HepG2 (cell line): ENCODE results near the gene POLR1D. TPM values are rescaled to one million over a fixed set of nuclear protein-coding genes. Genes with fewer than 3 reads are reported as not detected.

Experiments used
- ATAC-seq: fragments of 200-7000 bp; cut with Tn5 transposase; 3 replicates; pipeline ENCODE4 v1.9.1; 2020; ENCODE audit warnings: mild to moderate bottlenecking, moderate library complexity
- BruUV-seq: library from RNA; stranded (reverse); fragments of 400-500 nt; replicated peaks from 2 replicates; lab custom pipeline; 2021; lab: Mats Ljungman, UMichigan
- CTCF ChIA-PET: fragments of 300-600 bp; formaldehyde crosslinking; extraction: SDS; loops from one replicate; lab custom pipeline; 2021; ENCODE audit warnings: low total read pairs, inconsistent platforms, low intra/inter-chr PET ratio; lab: Yijun Ruan, JAX
- POLR2A ChIA-PET: fragments of 350-600 bp; sonication (Branson Sonifier 250); formaldehyde crosslinking; loops from one replicate; lab custom pipeline; 2020; ENCODE audit warnings: antibody characterized with exemption, inconsistent platforms; lab: Yijun Ruan, JAX
- DNase-seq: peaks from one replicate; pipeline ENCODE4 v3.0.0-alpha.2; 2015; ENCODE audit warnings: low spot score
- FAIRE-seq: peaks from 3 replicates; lab custom pipeline; 2011; peaks lifted over from hg19 to GRCh38; lab: Jason Lieb, UNC
- H2AFZ ChIP-seq: one replicate; pipeline ENCODE4 v1.6.1; 2011; ENCODE audit warnings: low read length, inconsistent platforms
- H3K27ac ChIP-seq: fragments of 300-600 bp; 3 replicates; pipeline ENCODE4 v1.8.0; 2011; ENCODE audit warnings: mixed run types, mild to moderate bottlenecking, mixed read lengths, low read length, inconsistent platforms; ENCODE audit not compliant: insufficient read depth; ENCODE audit errors: extremely low read length
- H3K27me3 ChIP-seq, 2 experiments: fragments of 200-600 bp in 1 of 2; 2 replicates in 1 of 2; 3 replicates in 1 of 2; pipeline versions ENCODE4 v1.6.0 to v1.8.0; 2011; ENCODE audit warnings: low read length in 2 of 2, mild to moderate bottlenecking in 2 of 2, moderate library complexity in 2 of 2, inconsistent platforms in 1 of 2; ENCODE audit not compliant: insufficient read depth in 2 of 2, control insufficient read depth in 1 of 2
- H3K36me3 ChIP-seq, 2 experiments: fragments of 200-600 bp in 1 of 2; replicated peaks in 1 of 2; 2 replicates in 1 of 2; 3 replicates in 1 of 2; pipeline versions ENCODE4 v1.5.1 to v1.8.0; 2011; ENCODE audit warnings: low read length in 2 of 2, inconsistent platforms in 1 of 2; ENCODE audit not compliant: insufficient read depth in 2 of 2, control insufficient read depth in 1 of 2
- H3K4me1 ChIP-seq: 2 replicates; pipeline ENCODE4 v1.5.1; 2012; ENCODE audit warnings: low read length, inconsistent platforms; ENCODE audit not compliant: insufficient read depth
- H3K4me2 ChIP-seq: 2 replicates; pipeline ENCODE4 v1.6.0; 2011; ENCODE audit warnings: low read depth, low read length, inconsistent platforms
- H3K4me3 ChIP-seq, 3 experiments: fragments of 200-600 bp in 1 of 3; sonication (generic), shearing (Covaris generic) in 1 of 3; replicated peaks in 1 of 3; 2 replicates each; pipeline ENCODE4 v1.5.1; 2011 to 2016; ENCODE audit warnings: low read length in 3 of 3, inconsistent platforms in 2 of 3, low read depth in 2 of 3, mild to moderate bottlenecking in 2 of 3, control low read depth in 1 of 3, mixed read lengths in 1 of 3; ENCODE audit not compliant: insufficient read depth in 1 of 3
- H3K79me2 ChIP-seq: one replicate; pipeline ENCODE4 v1.6.1; 2011; ENCODE audit warnings: low read length, inconsistent platforms; ENCODE audit not compliant: insufficient read depth
- H3K9ac ChIP-seq: 2 replicates; pipeline ENCODE4 v1.6.0; 2011; ENCODE audit warnings: mild to moderate bottlenecking, low read depth, low read length, inconsistent platforms; ENCODE audit not compliant: insufficient read depth
- H3K9me3 ChIP-seq: 2 replicates; pipeline ENCODE4 v1.5.1; 2012; ENCODE audit warnings: mild to moderate bottlenecking, low read length
- H4K20me1 ChIP-seq: 2 replicates; pipeline ENCODE4 v1.6.0; 2011; ENCODE audit warnings: inconsistent platforms, mild to moderate bottlenecking, low read length, moderate library complexity; ENCODE audit not compliant: insufficient read depth
- ETS1 ChIP-seq: sonication (generic); formaldehyde crosslinking; IDR thresholded peaks from 2 replicates; pipeline ENCODE4 v1.4.0; 2020; ENCODE audit warnings: missing genetic modification reagents
- FOXM1 ChIP-seq: sonication (generic); formaldehyde crosslinking; IDR thresholded peaks from 2 replicates; pipeline ENCODE4 v1.5.0; 2020; ENCODE audit warnings: missing genetic modification reagents
- HMGA1 ChIP-seq: sonication (generic); formaldehyde crosslinking; conservative IDR thresholded peaks from 2 replicates; pipeline ENCODE4 v1.4.0; 2020; ENCODE audit warnings: missing genetic modification reagents
- MEIS1 ChIP-seq: sonication (generic); formaldehyde crosslinking; IDR thresholded peaks from 2 replicates; pipeline ENCODE4 v1.9.0; 2021; ENCODE audit warnings: mild to moderate bottlenecking, missing genetic modification reagents, moderate library complexity, borderline replicate concordance
- MYNN ChIP-seq: sonication (generic); formaldehyde crosslinking; IDR thresholded peaks from 2 replicates; pipeline ENCODE4 v1.4.0; 2020; ENCODE audit warnings: mild to moderate bottlenecking, low read depth, missing genetic modification reagents
- NCOA5 ChIP-seq: sonication (generic); formaldehyde crosslinking; IDR thresholded peaks from 2 replicates; pipeline ENCODE4 v1.4.0; 2020; ENCODE audit warnings: missing genetic modification reagents
- RFX3 ChIP-seq: IDR thresholded peaks from 2 replicates; pipeline ENCODE4 v1.6.1; 2016; ENCODE audit warnings: missing biosample characterization, missing genetic modification reagents
- RNF219 ChIP-seq: sonication (generic); formaldehyde crosslinking; IDR thresholded peaks from 2 replicates; pipeline ENCODE4 v1.5.0; 2020; ENCODE audit warnings: mild to moderate bottlenecking, missing genetic modification reagents
- SKIL ChIP-seq: sonication (generic); formaldehyde crosslinking; IDR thresholded peaks from 2 replicates; pipeline ENCODE4 v1.8.0; 2022; ENCODE audit warnings: missing genetic modification reagents, mild to moderate bottlenecking, moderate library complexity, borderline replicate concordance
- ZMYM3 ChIP-seq: sonication (generic); formaldehyde crosslinking; IDR thresholded peaks from 2 replicates; pipeline ENCODE4 v1.5.1; 2020; ENCODE audit warnings: mild to moderate bottlenecking, missing genetic modification reagents
- ZMYM4 ChIP-seq: sonication (generic); formaldehyde crosslinking; IDR thresholded peaks from 2 replicates; pipeline ENCODE4 v1.8.1; 2023; ENCODE audit warnings: mild to moderate bottlenecking, missing genetic modification reagents
- ZNF124 ChIP-seq: sonication (generic); formaldehyde crosslinking; IDR thresholded peaks from 2 replicates; pipeline ENCODE4 v1.4.0; 2020; ENCODE audit warnings: missing genetic modification reagents
- ZNF224 ChIP-seq: sonication (generic); formaldehyde crosslinking; IDR thresholded peaks from 2 replicates; pipeline ENCODE4 v1.5.0; 2020; ENCODE audit warnings: mild to moderate bottlenecking, missing genetic modification reagents
- ZNF275 ChIP-seq: sonication (generic); formaldehyde crosslinking; IDR thresholded peaks from 2 replicates; pipeline ENCODE4 v1.8.0; 2022; ENCODE audit warnings: missing genetic modification reagents, mild to moderate bottlenecking, inconsistent platforms, borderline replicate concordance
- ZNF530 ChIP-seq: sonication (generic); formaldehyde crosslinking; IDR thresholded peaks from 2 replicates; pipeline ENCODE4 v1.5.0; 2020; ENCODE audit warnings: low read depth, mild to moderate bottlenecking, missing genetic modification reagents
- ZNF562 ChIP-seq: sonication (generic); formaldehyde crosslinking; IDR thresholded peaks from 2 replicates; pipeline ENCODE4 v1.8.0; 2022; ENCODE audit warnings: missing genetic modification reagents, borderline replicate concordance
- ZNF768 ChIP-seq: sonication (generic); formaldehyde crosslinking; IDR thresholded peaks from 2 replicates; pipeline ENCODE4 v1.4.0; 2020; ENCODE audit warnings: missing genetic modification reagents
- ZNF879 ChIP-seq: sonication (generic); formaldehyde crosslinking; IDR thresholded peaks from 2 replicates; pipeline ENCODE4 v1.8.1; 2023; ENCODE audit warnings: missing genetic modification reagents
- WGBS: methylation state at CpG from one replicate; pipeline ENCODE4 v1.1.6; 2017; ENCODE audit warnings: low lambda C conversion rate; 5-methylcytosine and 5-hydroxymethylcytosine counted together
- in situ Hi-C: cut with HindIII; loops from 2 replicates; pipeline ENCODE4 v1.10.0; 2017; ENCODE audit warnings: low pct_unique_long_range_greater_than_20kb; ENCODE audit not compliant: extremely low pct_ligation_motif_present
- intact Hi-C: fragments of 100-400 bp; cut with micrococcal nuclease; formaldehyde crosslinking; loops from one replicate; pipeline ENCODE4 v1.10.0; 2022; ENCODE audit not compliant: unreplicated experiment
- polyA plus RNA-seq, 8 experiments: library from polyadenylated mRNA; depleted of rRNA in 3 of 8; stranded (reverse) in 7 of 8; unstranded in 1 of 8; fragments of >200 nt; fragmentation: Illumina TruSeq in 4 of 8; extraction: Trizol in 4 of 8; gene quantifications; 2 replicates each; pipeline versions ENCODE4 v1.2.1 to v1.2.3, GENCODE V29; 2011 to 2016; ENCODE audit warnings: low read depth in 4 of 8, missing spikeins in 1 of 8, mixed read lengths in 1 of 8; ENCODE audit not compliant: insufficient read depth in 1 of 8
- total RNA-seq, 5 experiments: library from RNA; depleted of rRNA; stranded (reverse); fragments of >200 nt; fragmentation: Illumina TruSeq; extraction: Trizol; gene quantifications; 2 replicates each; pipeline ENCODE4 v1.2.3, GENCODE V29; 2016; ENCODE audit warnings: low read depth in 1 of 5

POLR1D gene
- total and polyA plus RNA-seq, 2 of the 13 experiments (the other 11 are each of a cell fraction or from before 2014, with no cell fraction given): 183 to 490 TPM

GRCh38 chr13:27636589-27637288, 15.0 kb downstream of the POLR1D start:
- H3K4me1 ChIP-seq: peaks cover 51% of the 10 kb centered on the region
- no peak overlapping the region for H3K27ac ChIP-seq
- WGBS: 87% methylated on average over 6 of the region's 6 CpGs
- no TSS peak for BruUV-seq
- intact Hi-C loops (no loop called here), in situ Hi-C loops (no loop called here)
- DNase-seq (no peak), ATAC-seq (no peak), FAIRE-seq (no peak)
- POLR2A ChIA-PET: interaction anchor here (1.2 kb wide), 1 partner anchor 16 kb away, joined by 4 read pairs; no protein-coding TSS in a partner anchor
- H3K9me3 ChIP-seq: no peaks in the 10 kb centered on the region
- CTCF ChIA-PET: no interaction called here
- H3K4me2 ChIP-seq: no peak overlapping the region
- H2AFZ ChIP-seq: no peak overlapping the region
- no peaks in the 10 kb centered on the region for H4K20me1 ChIP-seq
- no peak overlapping the region for H3K9ac ChIP-seq
- no peak overlapping the region for H3K4me3 ChIP-seq
- H3K36me3 ChIP-seq: peaks cover 0 to 7% of the 10 kb centered on the region in 2 experiments; a peak in 1 of 5 replicates
- H3K79me2 ChIP-seq: peaks cover 35% of the 10 kb centered on the region
- H3K27me3 ChIP-seq: no peaks in the 10 kb centered on the region
- no peak for TF ChIP-seq ZNF530 (CRISPR knock-in tag)
- no peak for TF ChIP-seq ZNF124 (CRISPR knock-in tag)
- no peak for TF ChIP-seq ZNF879
- TF ChIP-seq RFX3 (CRISPR knock-in tag): no peak
- no peak for TF ChIP-seq SKIL (CRISPR knock-in tag)
- no peak for TF ChIP-seq ZMYM3 (CRISPR knock-in tag)
- TF ChIP-seq ZNF768: no peak
- no peak for TF ChIP-seq ETS1 (CRISPR knock-in tag)
- TF ChIP-seq ZNF562 (CRISPR knock-in tag): no peak
- TF ChIP-seq ZNF224 (CRISPR knock-in tag): no peak
- TF ChIP-seq NCOA5: no peak
- no peak for TF ChIP-seq RNF219 (CRISPR knock-in tag)
- TF ChIP-seq MEIS1 (CRISPR knock-in tag): no peak
- no peak for TF ChIP-seq MYNN (CRISPR knock-in tag)
- no peak for TF ChIP-seq ZNF275 (CRISPR knock-in tag)
- no peak for TF ChIP-seq HMGA1 (CRISPR knock-in tag)
- no peak for TF ChIP-seq FOXM1 (CRISPR knock-in tag)
- TF ChIP-seq ZMYM4 (CRISPR knock-in tag): no peak
